HG03469 (cell line): ENCODE data around the gene DYNC1LI1.
"Not testable (repeated sequence)": the region's sequence is repeated elsewhere in the genome, so short reads cannot be mapped to it uniquely, and the experiment has no call there.

Experiments
- ATAC-seq: cut with Tn5 transposase; IDR thresholded peaks from one replicate; pipeline ENCODE4 v1.9.1; 2021; ENCODE audit warnings: mild to moderate bottlenecking, moderate library complexity, moderate number of reproducible peaks; ENCODE audit not compliant: unreplicated experiment

The DYNC1LI1 gene

GRCh38 chr3:32540899-32541298 is 29.8 kb downstream of the DYNC1LI1 start:
- ATAC-seq = no peak

- no peak for ATAC-seq
These were observed 38.2 kb downstream of the DYNC1LI1 start for GRCh38 chr3:32532434-32532833.

GRCh38 chr3:32531010-32531647 is 39.5 kb downstream of the DYNC1LI1 start:
- ATAC-seq = no peak

- no peak for ATAC-seq
These were observed 44.9 kb downstream of the DYNC1LI1 start for GRCh38 chr3:32525720-32526119.

GRCh38 chr3:32522682-32523081 is 48.0 kb downstream of the DYNC1LI1 start:
- no peak for ATAC-seq

GRCh38 chr3:32518921-32519320 is 51.7 kb downstream of the DYNC1LI1 start:
- ATAC-seq = not testable (repeated sequence)

- ATAC-seq = not testable (repeated sequence)
These were observed 53.9 kb downstream of the DYNC1LI1 start for GRCh38 chr3:32516751-32517150.

- no peak for ATAC-seq
These were observed 59.7 kb downstream of the DYNC1LI1 start for GRCh38 chr3:32511005-32511404.

- ATAC-seq = peak; percentile 85
These were observed 60.5 kb downstream of the DYNC1LI1 start for GRCh38 chr3:32510075-32510724.

GRCh38 chr3:32508711-32509110 is 61.9 kb downstream of the DYNC1LI1 start:
- no peak for ATAC-seq

GRCh38 chr3:32506466-32506865 is 64.2 kb downstream of the DYNC1LI1 start:
- no peak for ATAC-seq

- no peak for ATAC-seq
These were observed 67.7 kb downstream of the DYNC1LI1 start for GRCh38 chr3:32502946-32503286.

GRCh38 chr3:32502118-32502945 is 68.3 kb downstream of the DYNC1LI1 start, which contains the start of gene CMTM6:
TSS of gene CMTM6 (minus strand) at chr3:32502852. CDS start at chr3:32502745, 107 bp downstream.
- ATAC-seq = peak; percentile 46

- no peak for ATAC-seq
These were observed 68.9 kb downstream of the DYNC1LI1 start for GRCh38 chr3:32501783-32502117.

- no peak for ATAC-seq
These were observed 69.5 kb downstream of the DYNC1LI1 start for GRCh38 chr3:32500880-32501782.

- no peak for ATAC-seq
These were observed 70.4 kb downstream of the DYNC1LI1 start for GRCh38 chr3:32500231-32500630.

GRCh38 chr3:32499585-32499984 is 71.1 kb downstream of the DYNC1LI1 start:
- no peak for ATAC-seq

- no peak for ATAC-seq
These were observed 71.7 kb downstream of the DYNC1LI1 start for GRCh38 chr3:32498992-32499391.

- no peak for ATAC-seq
These were observed 72.4 kb downstream of the DYNC1LI1 start for GRCh38 chr3:32498252-32498651.

GRCh38 chr3:32495609-32496008 is 75.0 kb downstream of the DYNC1LI1 start:
- ATAC-seq = no peak

- ATAC-seq = no peak
These were observed 75.6 kb downstream of the DYNC1LI1 start for GRCh38 chr3:32495085-32495484.
